SKM-1 (cell line): Measurements from ENCODE around the gene PMP22.
"Not testable (repeated sequence)": the region's sequence is repeated elsewhere in the genome, so short reads cannot be mapped to it uniquely, and the experiment has no call there.

Source experiments
- DNase-seq: peaks from one replicate; lab custom pipeline; 2025; ENCODE audit not compliant: unreplicated experiment; lab: John Stamatoyannopoulos, UW

PMP22 gene

DNA sequence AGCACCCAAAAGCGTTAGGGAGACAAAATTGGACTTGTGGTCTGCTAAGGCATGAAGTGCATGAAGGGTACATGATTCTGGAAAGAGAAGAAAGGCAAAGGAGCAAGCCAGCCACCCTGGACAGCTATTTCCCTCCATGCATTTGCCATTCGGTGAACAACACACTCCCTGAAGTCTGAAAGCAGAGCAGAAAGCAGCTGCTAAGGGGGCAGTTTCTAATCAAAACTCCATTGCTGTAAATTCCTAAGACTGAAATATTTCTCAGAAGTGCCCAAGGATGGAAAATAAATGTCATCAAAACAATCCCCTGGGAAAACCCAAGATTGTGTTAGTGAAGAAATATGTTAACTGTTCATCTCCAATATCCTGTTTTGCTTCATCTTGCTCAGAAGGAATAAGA is 44.3 kb downstream of the PMP22 start:
- DNase-seq = no peak

- DNase-seq = no peak
Measured at GRCh38 chr17:15216481-15216880, 48.6 kb downstream of the PMP22 start.

GRCh38 chr17:15213381-15214087 is 51.6 kb downstream of the PMP22 start:
- no peak for DNase-seq

GRCh38 chr17:15210247-15210646 is 54.9 kb downstream of the PMP22 start:
- DNase-seq = no peak

DNA sequence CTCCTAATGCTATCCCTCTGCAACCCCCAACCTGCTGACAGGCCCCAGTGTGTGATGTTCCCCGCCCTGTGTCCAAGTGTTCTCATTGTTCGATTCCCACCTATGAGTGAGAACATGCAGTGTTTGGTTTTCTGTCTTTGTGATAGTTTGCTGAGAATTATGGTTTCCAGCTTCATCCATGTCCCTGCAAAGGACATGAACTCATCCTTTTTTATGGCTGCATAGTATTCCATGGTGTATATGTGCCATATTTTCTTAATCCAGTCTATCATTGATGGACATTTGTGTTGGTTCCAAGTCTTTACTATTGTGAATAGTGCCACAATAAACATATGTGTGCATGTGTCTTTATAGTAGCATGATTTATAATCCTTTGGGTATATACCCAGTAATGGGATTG is 62.1 kb downstream of the PMP22 start:
- DNase-seq = not testable (repeated sequence)

DNA sequence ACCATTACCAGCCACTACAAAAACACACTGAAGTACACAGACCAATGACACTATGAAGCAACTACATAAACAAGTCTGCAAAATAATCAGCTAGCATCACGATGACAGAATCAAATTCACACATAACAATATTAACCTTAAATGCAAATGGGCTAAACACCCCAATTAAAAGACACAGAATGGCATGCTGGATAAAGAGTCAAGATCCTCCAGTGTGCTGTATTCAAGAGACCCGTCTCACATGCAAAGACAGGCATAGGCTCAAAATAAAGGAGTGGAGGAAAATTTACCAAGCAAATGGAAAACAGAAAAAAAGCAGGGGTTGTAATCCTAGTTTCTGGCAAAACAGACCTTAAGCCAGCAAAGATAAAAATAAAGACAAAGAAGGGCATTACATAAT is 64.6 kb downstream of the PMP22 start:
- DNase-seq = not testable (repeated sequence)

DNA sequence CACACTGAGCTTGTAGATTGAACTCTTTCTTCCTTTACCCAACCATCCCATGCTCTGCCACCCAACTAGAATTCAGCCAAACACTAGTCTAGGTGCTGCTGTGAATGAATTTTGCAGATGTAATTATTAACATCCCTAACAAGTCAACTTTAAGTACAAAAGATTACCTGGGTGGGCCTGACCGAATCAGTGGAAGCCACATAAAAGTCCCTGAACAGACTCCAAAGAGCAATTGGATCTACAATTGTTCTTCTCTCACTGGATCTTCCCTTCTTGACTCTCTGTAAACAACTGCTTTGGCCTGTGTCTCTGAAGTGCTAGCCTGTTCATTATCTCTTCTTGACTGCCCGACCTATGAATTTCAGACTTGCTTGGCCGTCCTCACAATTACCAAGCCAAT is 67.9 kb downstream of the PMP22 start:
- no peak for DNase-seq

- no peak for DNase-seq
Measured at GRCh38 chr17:15194859-15195277, 70.3 kb downstream of the PMP22 start.

- no peak for DNase-seq
Measured at GRCh38 chr17:15185625-15185991, 79.5 kb downstream of the PMP22 start.

DNA sequence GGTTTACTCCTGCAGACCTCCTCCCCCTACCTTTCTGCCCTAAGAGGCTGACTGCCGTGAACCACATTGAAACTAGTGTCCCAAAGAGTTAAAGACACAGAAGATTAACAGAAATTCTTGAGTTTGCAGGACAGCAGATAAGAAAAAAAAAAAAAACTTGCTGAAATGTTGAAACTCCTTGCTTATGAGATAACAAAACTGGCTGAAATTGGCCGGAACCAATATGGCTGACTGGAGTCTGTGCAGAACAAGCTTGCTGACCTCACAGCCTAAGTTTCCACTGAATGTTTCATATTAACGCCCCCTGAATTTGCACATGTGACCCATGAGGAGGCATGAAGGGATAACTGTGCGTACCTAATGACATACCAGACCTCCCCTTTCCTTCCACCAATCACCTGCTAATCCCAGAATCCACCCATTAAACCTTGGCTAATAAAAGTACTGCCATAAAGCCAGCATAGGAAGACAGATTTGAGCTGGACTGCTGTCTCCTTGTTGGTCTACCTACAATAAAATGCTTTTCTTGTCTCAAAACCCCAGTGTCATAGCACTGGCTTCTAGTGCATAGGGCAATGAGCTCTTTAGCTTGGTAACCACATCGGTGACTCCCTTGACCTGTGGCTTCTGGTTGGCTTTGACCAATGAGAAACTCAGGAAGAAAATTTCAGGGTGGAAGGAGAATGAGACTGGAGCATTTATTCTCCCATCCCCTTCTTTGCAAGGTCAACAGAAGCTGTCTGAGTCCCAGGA is 80.1 kb downstream of the PMP22 start:
- DNase-seq = no peak

- DNase-seq = no peak
Measured at GRCh38 chr17:15181816-15182215, 83.3 kb downstream of the PMP22 start.

DNA sequence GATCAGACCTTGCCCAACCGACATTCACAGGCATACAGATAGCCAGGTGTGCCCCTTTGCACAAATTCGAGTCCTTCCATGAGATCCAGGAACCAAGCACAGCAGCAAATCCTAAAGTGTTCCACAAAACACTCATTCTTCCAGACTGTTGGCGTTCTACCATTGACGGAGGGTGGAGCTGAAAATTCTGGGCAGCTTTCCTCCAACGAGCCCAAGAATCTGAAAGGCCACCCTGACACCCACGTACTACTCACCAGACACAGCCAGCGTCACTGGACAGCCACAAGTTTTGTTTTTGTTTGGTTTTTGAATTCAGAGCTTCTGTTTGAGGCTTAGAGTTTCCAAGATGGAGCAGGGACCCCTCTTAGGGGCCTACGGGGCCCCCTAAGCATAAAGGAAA is 83.8 kb downstream of the PMP22 start:
- no peak for DNase-seq

DNA sequence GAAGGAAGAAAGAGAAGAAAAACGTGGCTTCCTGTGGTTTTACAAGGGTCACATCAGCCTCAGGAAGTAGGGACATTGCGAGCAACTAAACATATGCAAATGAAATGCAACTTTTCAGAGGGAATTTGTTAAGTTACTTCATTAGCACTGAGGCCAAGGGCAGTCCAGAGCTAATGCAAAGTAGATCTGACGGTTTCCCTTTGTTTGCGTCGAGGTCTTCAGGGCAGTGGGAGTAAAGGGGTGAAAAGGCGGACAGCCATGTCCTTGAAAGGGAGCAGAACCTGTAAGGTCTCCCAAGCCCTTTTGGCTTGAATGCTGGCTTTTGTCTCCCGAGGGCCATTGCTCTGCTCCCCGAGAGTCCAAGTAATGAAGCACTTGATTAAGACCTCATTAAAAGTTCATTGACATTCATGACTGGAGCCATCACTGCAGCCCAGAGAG is 85.0 kb downstream of the PMP22 start:
- DNase-seq = no peak
